ENCODE results near the gene SSX2IP.

Gene SSX2IP

GRCh38 chr1:84709131-84709530 is 18.9 kb upstream of the SSX2IP start:
- H3K9me3 ChIP-seq (ENCODE audit: control insufficient read depth, insufficient read depth, low read length), result no peaks in the 10 kb centered on the region
- no peaks in the 10 kb centered on the region for H3K27me3 ChIP-seq (ENCODE audit: control insufficient read depth, insufficient read depth, low read length)
- no peaks in the 10 kb centered on the region for H3K4me1 ChIP-seq (ENCODE audit: control insufficient read depth, insufficient read depth, low read length)
- H3K36me3 ChIP-seq (ENCODE audit: control insufficient read depth, insufficient read depth, low read length), result no peaks in the 10 kb centered on the region
- no peak overlapping the region for H3K27ac ChIP-seq (ENCODE audit: low read length)
- WGBS (ENCODE audit: insufficient coverage, insufficient read length), result no CpG with 5 or more reads among the region's 1 CpG
- no peak overlapping the region for H3K4me3 ChIP-seq (ENCODE audit: low read length)
- DNase-seq (ENCODE audit: low read depth, low spot score), result no peak

GRCh38 chr1:84708031-84708430 is 17.8 kb upstream of the SSX2IP start:
- WGBS (ENCODE audit: insufficient coverage, insufficient read length), result no CpG with 5 or more reads among the region's 4 CpGs
- no peak for DNase-seq (ENCODE audit: low read depth, low spot score)
- Histone ChIP-seq H3K27ac (ENCODE audit: low read length) (no peak overlapping the region), H3K9me3 (ENCODE audit: control insufficient read depth, insufficient read depth, low read length) (no peaks in the 10 kb centered on the region), H3K4me1 (ENCODE audit: control insufficient read depth, insufficient read depth, low read length) (no peaks in the 10 kb centered on the region), H3K4me3 (ENCODE audit: low read length) (no peak overlapping the region), H3K27me3 (ENCODE audit: control insufficient read depth, insufficient read depth, low read length) (no peaks in the 10 kb centered on the region), H3K36me3 (ENCODE audit: control insufficient read depth, insufficient read depth, low read length) (no peaks in the 10 kb centered on the region)

- DNase-seq (ENCODE audit: low read depth, low spot score), result no peak
These were observed 15.3 kb upstream of the SSX2IP start for GRCh38 chr1:84705513-84705912.

GRCh38 chr1:84704872-84705417 is 14.7 kb upstream of the SSX2IP start:
- Histone ChIP-seq H3K4me3 (ENCODE audit: low read length) (no peak overlapping the region), H3K27me3 (ENCODE audit: control insufficient read depth, insufficient read depth, low read length) (no peaks in the 10 kb centered on the region), H3K9me3 (ENCODE audit: control insufficient read depth, insufficient read depth, low read length) (no peaks in the 10 kb centered on the region), H3K4me1 (ENCODE audit: control insufficient read depth, insufficient read depth, low read length) (no peaks in the 10 kb centered on the region; the same call in 1 of the 2 replicates), H3K27ac (ENCODE audit: low read length) (no peak overlapping the region), H3K36me3 (ENCODE audit: control insufficient read depth, insufficient read depth, low read length) (no peaks in the 10 kb centered on the region)
- DNase-seq (ENCODE audit: low read depth, low spot score), result no peak
- no CpG with 5 or more reads among the region's 3 CpGs for WGBS (ENCODE audit: insufficient coverage, insufficient read length)

More at GRCh38 chr1:84705513-84705912, 15.3 kb upstream of the SSX2IP start:
- Histone ChIP-seq H3K36me3 (ENCODE audit: control insufficient read depth, insufficient read depth, low read length) (no peaks in the 10 kb centered on the region), H3K27me3 (ENCODE audit: control insufficient read depth, insufficient read depth, low read length) (no peaks in the 10 kb centered on the region), H3K4me3 (ENCODE audit: low read length) (no peak overlapping the region), H3K27ac (ENCODE audit: low read length) (no peak overlapping the region), H3K4me1 (ENCODE audit: control insufficient read depth, insufficient read depth, low read length) (no peaks in the 10 kb centered on the region; the same call in 1 of the 2 replicates), H3K9me3 (ENCODE audit: control insufficient read depth, insufficient read depth, low read length) (no peaks in the 10 kb centered on the region)
- WGBS (ENCODE audit: insufficient coverage, insufficient read length), result no CpG with 5 or more reads among the region's 4 CpGs

GRCh38 chr1:84703431-84703830 is 13.2 kb upstream of the SSX2IP start:
- 100% methylated on average over 1 of the region's 2 CpGs for WGBS (ENCODE audit: insufficient coverage, insufficient read length)
- no peaks in the 10 kb centered on the region for H3K36me3 ChIP-seq (ENCODE audit: control insufficient read depth, insufficient read depth, low read length)
- H3K4me3 ChIP-seq (ENCODE audit: low read length), result no peak overlapping the region
- no peak for DNase-seq (ENCODE audit: low read depth, low spot score)
- no peaks in the 10 kb centered on the region for H3K9me3 ChIP-seq (ENCODE audit: control insufficient read depth, insufficient read depth, low read length)
- H3K27ac ChIP-seq (ENCODE audit: low read length), result no peak overlapping the region
- peaks cover 1% of the 10 kb centered on the region; the same call in 1 of the 2 replicates for H3K4me1 ChIP-seq (ENCODE audit: control insufficient read depth, insufficient read depth, low read length)
- H3K27me3 ChIP-seq (ENCODE audit: control insufficient read depth, insufficient read depth, low read length), result no peaks in the 10 kb centered on the region

- no peaks in the 10 kb centered on the region for H3K9me3 ChIP-seq (ENCODE audit: control insufficient read depth, insufficient read depth, low read length)
- no peak overlapping the region for H3K4me3 ChIP-seq (ENCODE audit: low read length)
- H3K36me3 ChIP-seq (ENCODE audit: control insufficient read depth, insufficient read depth, low read length), result no peaks in the 10 kb centered on the region
- no peak overlapping the region for H3K27ac ChIP-seq (ENCODE audit: low read length)
- no CpG with 5 or more reads among the region's 1 CpG for WGBS (ENCODE audit: insufficient coverage, insufficient read length)
- peaks cover 1% of the 10 kb centered on the region; the same call in 1 of the 2 replicates for H3K4me1 ChIP-seq (ENCODE audit: control insufficient read depth, insufficient read depth, low read length)
- no peak for DNase-seq (ENCODE audit: low read depth, low spot score)
- no peaks in the 10 kb centered on the region for H3K27me3 ChIP-seq (ENCODE audit: control insufficient read depth, insufficient read depth, low read length)
These were observed 11.9 kb upstream of the SSX2IP start for GRCh38 chr1:84702143-84702542.

- WGBS (ENCODE audit: insufficient coverage, insufficient read length), result no CpG with 5 or more reads among the region's 5 CpGs
- H3K27me3 ChIP-seq (ENCODE audit: control insufficient read depth, insufficient read depth, low read length), result no peaks in the 10 kb centered on the region
- no peaks in the 10 kb centered on the region for H3K36me3 ChIP-seq (ENCODE audit: control insufficient read depth, insufficient read depth, low read length)
- H3K4me3 ChIP-seq (ENCODE audit: low read length), result no peak overlapping the region
- DNase-seq (ENCODE audit: low read depth, low spot score), result no peak
- no peak overlapping the region for H3K27ac ChIP-seq (ENCODE audit: low read length)
- no peaks in the 10 kb centered on the region for H3K9me3 ChIP-seq (ENCODE audit: control insufficient read depth, insufficient read depth, low read length)
- peaks cover 1% of the 10 kb centered on the region; the same call in 1 of the 2 replicates for H3K4me1 ChIP-seq (ENCODE audit: control insufficient read depth, insufficient read depth, low read length)
These were observed 11.1 kb upstream of the SSX2IP start for GRCh38 chr1:84701376-84701775.

- Histone ChIP-seq H3K4me3 (ENCODE audit: low read length) (no peak overlapping the region), H3K27ac (ENCODE audit: low read length) (no peak overlapping the region), H3K9me3 (ENCODE audit: control insufficient read depth, insufficient read depth, low read length) (no peaks in the 10 kb centered on the region), H3K27me3 (ENCODE audit: control insufficient read depth, insufficient read depth, low read length) (no peaks in the 10 kb centered on the region), H3K4me1 (ENCODE audit: control insufficient read depth, insufficient read depth, low read length) (peaks cover 1% of the 10 kb centered on the region; the same call in 1 of the 2 replicates), H3K36me3 (ENCODE audit: control insufficient read depth, insufficient read depth, low read length) (no peaks in the 10 kb centered on the region)
- no CpG with 5 or more reads among the region's 1 CpG for WGBS (ENCODE audit: insufficient coverage, insufficient read length)
- DNase-seq (ENCODE audit: low read depth, low spot score), result no peak
These were observed 9.8 kb upstream of the SSX2IP start for GRCh38 chr1:84700070-84700469.

- DNase-seq (ENCODE audit: low read depth, low spot score), result no peak
- no CpG with 5 or more reads among the region's 2 CpGs for WGBS (ENCODE audit: insufficient coverage, insufficient read length)
- H3K27ac ChIP-seq (ENCODE audit: low read length), result no peak overlapping the region
These were observed 8.2 kb upstream of the SSX2IP start for GRCh38 chr1:84698151-84699110.

GRCh38 chr1:84693785-84694184 is 3.5 kb upstream of the SSX2IP start:
- H3K27ac ChIP-seq (ENCODE audit: low read length), result no peak overlapping the region
- no peak overlapping the region for H3K4me3 ChIP-seq (ENCODE audit: low read length)
- WGBS (ENCODE audit: insufficient coverage, insufficient read length), result no CpG with 5 or more reads among the region's 1 CpG
- H3K27me3 ChIP-seq (ENCODE audit: control insufficient read depth, insufficient read depth, low read length), result no peaks in the 10 kb centered on the region
- no peaks in the 10 kb centered on the region for H3K36me3 ChIP-seq (ENCODE audit: control insufficient read depth, insufficient read depth, low read length)
- no peaks in the 10 kb centered on the region for H3K9me3 ChIP-seq (ENCODE audit: control insufficient read depth, insufficient read depth, low read length)
- DNase-seq (ENCODE audit: low read depth, low spot score), result no peak
- no peaks in the 10 kb centered on the region; the same call in 1 of the 2 replicates for H3K4me1 ChIP-seq (ENCODE audit: control insufficient read depth, insufficient read depth, low read length)

More at GRCh38 chr1:84698151-84699110, 8.2 kb upstream of the SSX2IP start:
- Histone ChIP-seq H3K4me1 (ENCODE audit: control insufficient read depth, insufficient read depth, low read length) (peaks cover 1% of the 10 kb centered on the region; the same call in 1 of the 2 replicates), H3K36me3 (ENCODE audit: control insufficient read depth, insufficient read depth, low read length) (no peaks in the 10 kb centered on the region), H3K4me3 (ENCODE audit: low read length) (no peak overlapping the region), H3K9me3 (ENCODE audit: control insufficient read depth, insufficient read depth, low read length) (no peaks in the 10 kb centered on the region), H3K27me3 (ENCODE audit: control insufficient read depth, insufficient read depth, low read length) (no peaks in the 10 kb centered on the region)

Measured in iPS DF 6.9 (cell line).